HS-27A (cell line): ENCODE results near the gene RNF175.

Source experiments
- DNase-seq: peaks from one replicate; pipeline ENCODE4 v3.0.0-alpha.2; 2012; ENCODE audit warnings: low read depth, missing footprints

The RNF175 gene

GRCh38 chr4:153747406-153747955 lies 12.3 kb downstream of the RNF175 start:
- no peak for DNase-seq

GRCh38 chr4:153745651-153746050 lies 14.2 kb downstream of the RNF175 start:
- DNase-seq = no peak

GRCh38 chr4:153741541-153741940 lies 18.3 kb downstream of the RNF175 start:
- DNase-seq = no peak

GRCh38 chr4:153735906-153736461 lies 23.8 kb downstream of the RNF175 start:
- DNase-seq = no peak

GRCh38 chr4:153733751-153734448 lies 25.9 kb downstream of the RNF175 start:
- no peak for DNase-seq

GRCh38 chr4:153731239-153731638 lies 28.6 kb downstream of the RNF175 start:
- DNase-seq = peak; percentile 54

- DNase-seq = no peak
Measured at GRCh38 chr4:153729895-153730294, 29.9 kb downstream of the RNF175 start.

- no peak for DNase-seq
Measured at GRCh38 chr4:153728660-153729059, 31.2 kb downstream of the RNF175 start.

GRCh38 chr4:153728151-153728550 lies 31.7 kb downstream of the RNF175 start:
- no peak for DNase-seq

GRCh38 chr4:153725831-153726154 lies 34.0 kb downstream of the RNF175 start:
- DNase-seq = no peak

- no peak for DNase-seq
Measured at GRCh38 chr4:153725136-153725830, 34.5 kb downstream of the RNF175 start.

GRCh38 chr4:153724606-153725005 lies 35.2 kb downstream of the RNF175 start:
- no peak for DNase-seq

GRCh38 chr4:153722036-153722435 lies 37.8 kb downstream of the RNF175 start:
- no peak for DNase-seq

GRCh38 chr4:153713866-153714646 lies 45.8 kb downstream of the RNF175 start:
- DNase-seq = no peak

GRCh38 chr4:153710681-153711080 lies 49.1 kb downstream of the RNF175 start:
- DNase-seq = no peak

- DNase-seq = no peak
Measured at GRCh38 chr4:153706519-153706918, 53.3 kb downstream of the RNF175 start.

- no peak for DNase-seq
Measured at GRCh38 chr4:153705743-153706468, 53.9 kb downstream of the RNF175 start.

GRCh38 chr4:153704522-153704921 lies 55.3 kb downstream of the RNF175 start:
- no peak for DNase-seq

- no peak for DNase-seq
Measured at GRCh38 chr4:153684971-153685371, 74.9 kb downstream of the RNF175 start.

- DNase-seq = no peak
Measured at GRCh38 chr4:153684182-153684970, 75.4 kb downstream of the RNF175 start, which contains the start of gene TLR2. TSS of gene TLR2 (plus strand) at chr4:153684280. CDS start at chr4:153702908, 18,628 bp downstream.

- DNase-seq = no peak
Measured at GRCh38 chr4:153683763-153684181, 76.1 kb downstream of the RNF175 start.
